SH-SY5Y (cell line): Measurements from ENCODE around the gene LGR5.

Experiments
- GATA2 ChIP-seq: IDR thresholded peaks from 2 replicates; pipeline ENCODE4 v1.6.1; 2011; ENCODE audit warnings: mild to moderate bottlenecking, low read depth, low read length
- GATA3 ChIP-seq: IDR thresholded peaks from 2 replicates; pipeline ENCODE4 v1.6.1; 2011; ENCODE audit warnings: low read depth, mild to moderate bottlenecking, low read length, moderate library complexity

DNA sequence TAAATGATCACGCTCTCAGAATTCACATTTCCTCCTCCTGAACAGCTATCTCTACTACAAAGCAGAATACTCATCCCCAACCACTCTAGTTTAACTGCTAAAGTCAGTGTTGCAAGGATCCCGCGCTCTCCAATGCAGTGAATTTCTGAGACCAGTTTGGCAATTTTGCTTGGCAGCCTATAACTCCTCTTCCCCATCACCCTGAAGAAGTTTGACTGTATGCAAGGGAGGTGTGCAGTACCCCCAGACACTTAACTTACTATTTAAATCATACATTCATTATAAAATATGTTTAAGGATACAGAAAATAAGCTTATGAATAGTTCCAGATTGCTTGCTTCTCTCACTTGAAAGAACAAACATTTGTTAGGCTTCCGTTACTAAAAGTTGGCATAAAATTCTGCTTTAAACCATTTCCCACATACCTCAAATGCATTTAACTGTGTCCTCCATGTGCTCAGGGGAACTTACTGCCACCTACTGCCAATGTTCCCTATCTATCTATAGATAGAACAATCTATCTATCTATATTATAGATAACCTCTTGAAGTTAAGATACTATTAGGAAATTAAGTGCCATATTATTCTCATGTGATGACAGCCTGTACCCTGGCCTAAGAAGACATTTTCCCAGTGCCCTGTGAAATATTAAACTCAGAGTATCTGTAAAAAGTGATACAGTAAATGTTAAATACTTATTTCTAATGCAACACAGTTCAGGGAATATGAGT is 2.4 kb downstream of the LGR5 start:
- TF ChIP-seq GATA2 (no peak), GATA3 (no peak)
